Stimulated activated CD8-positive, alpha-beta memory T cell treated with anti-CD3 and anti-CD28 coated beads, Interleukin-15, amount 100 ng/mL, for 24 hours (primary cell): Measurements from ENCODE around the gene PRKCG.
"Not testable (repeated sequence)": the region's sequence is repeated elsewhere in the genome, so short reads cannot be mapped to it uniquely, and the experiment has no call there.

ENCODE experiments used
- DNase-seq: peaks from one replicate; pipeline ENCODE4 v3.0.0-alpha.2; 2020; ENCODE audit warnings: low read depth

PRKCG gene

DNA sequence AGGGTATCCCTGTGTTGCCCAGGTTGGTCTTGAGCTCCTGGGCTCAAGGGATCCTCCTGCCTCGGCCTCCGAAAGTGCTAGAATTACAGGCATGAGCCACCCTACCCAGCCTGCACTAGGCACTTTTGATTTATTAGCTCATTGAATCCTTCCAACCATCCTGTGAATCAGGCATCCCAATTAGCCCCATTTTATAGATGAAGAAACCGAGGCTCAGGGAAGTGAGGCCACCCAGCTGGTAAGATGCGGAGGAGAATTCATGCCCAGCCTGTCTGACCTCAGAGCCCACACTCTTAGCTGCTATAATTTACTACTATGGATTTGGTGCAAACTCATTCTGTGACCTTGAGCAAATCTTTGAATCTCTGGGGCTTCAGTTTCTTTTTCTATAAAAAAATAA lies 62.9 kb downstream of the PRKCG start:
- DNase-seq = no peak

DNA sequence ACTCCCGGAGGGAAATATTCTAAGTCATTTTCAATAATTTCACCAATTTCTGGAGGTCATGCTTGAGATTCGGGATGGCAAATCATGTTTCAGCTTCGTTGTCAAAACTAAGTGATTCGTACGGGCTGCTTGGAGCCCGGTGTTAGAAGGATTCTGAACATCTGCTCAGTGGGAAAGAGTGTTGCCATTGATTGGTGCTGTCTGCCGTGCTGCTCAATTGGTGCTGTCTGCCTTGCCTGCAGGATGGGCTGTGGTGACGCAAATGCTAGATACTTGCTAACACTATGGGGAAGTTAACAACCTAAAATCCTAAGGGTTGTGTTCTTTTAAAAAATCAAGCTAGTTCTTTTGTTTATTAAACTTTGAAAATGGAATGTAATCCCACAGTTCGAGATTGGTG lies 63.4 kb downstream of the PRKCG start:
- DNase-seq = no peak

DNA sequence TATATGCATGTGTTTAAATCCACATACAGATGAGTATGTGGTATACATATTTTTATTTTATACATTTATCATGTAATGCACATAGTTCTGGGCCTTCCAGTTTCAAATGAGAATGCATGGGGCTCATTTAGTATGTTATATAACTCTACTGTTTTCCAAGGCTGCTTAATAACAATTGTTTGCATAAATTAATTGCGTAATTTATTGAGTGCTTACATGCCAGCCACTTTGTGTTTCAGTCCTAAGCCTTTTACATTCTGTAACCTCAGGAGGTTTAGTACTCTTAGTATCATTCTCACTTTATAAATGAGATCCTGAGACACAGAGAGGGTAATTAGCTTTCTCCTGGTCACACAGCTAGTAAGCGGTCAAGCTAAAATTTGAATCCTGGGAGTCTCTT lies 64.0 kb downstream of the PRKCG start:
- DNase-seq = no peak

DNA sequence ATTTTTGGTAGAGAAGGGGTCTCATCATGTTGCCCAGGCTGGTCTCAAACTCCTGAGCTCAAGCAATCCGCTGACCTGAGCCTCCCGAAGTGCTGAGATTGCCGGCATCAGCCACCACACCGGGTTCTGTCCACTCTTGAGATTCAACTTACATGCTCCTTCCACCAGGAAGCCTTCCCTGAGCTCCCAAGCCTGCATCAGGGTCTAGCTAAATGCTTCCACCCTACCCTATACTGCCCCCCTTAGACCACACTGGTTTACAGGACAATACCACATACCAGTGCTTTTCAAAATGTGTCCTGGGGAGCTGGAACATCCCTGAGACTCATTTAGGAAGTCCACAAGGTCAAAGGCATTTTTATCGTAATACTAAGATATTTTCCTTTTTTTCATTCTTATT lies 65.6 kb downstream of the PRKCG start:
- no peak for DNase-seq

DNA sequence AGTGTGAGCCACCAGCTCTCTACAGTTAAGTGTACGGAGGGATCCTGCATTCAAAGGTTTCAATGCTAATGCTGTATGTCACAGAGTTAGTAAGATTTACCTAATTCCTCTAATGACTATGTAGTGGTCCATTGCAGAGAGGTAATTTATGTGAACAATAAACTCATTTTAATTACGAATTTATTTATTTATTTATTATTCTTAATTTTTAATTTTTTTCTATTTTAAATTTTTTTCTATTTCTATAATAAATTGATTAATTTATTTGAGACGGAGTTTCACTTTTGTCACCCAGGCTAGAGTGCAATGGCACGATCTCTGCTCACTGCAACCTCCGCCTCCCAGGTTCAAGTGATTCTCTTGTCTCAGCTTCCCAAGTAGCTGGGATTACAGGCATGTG lies 66.6 kb downstream of the PRKCG start:
- DNase-seq = not testable (repeated sequence)

DNA sequence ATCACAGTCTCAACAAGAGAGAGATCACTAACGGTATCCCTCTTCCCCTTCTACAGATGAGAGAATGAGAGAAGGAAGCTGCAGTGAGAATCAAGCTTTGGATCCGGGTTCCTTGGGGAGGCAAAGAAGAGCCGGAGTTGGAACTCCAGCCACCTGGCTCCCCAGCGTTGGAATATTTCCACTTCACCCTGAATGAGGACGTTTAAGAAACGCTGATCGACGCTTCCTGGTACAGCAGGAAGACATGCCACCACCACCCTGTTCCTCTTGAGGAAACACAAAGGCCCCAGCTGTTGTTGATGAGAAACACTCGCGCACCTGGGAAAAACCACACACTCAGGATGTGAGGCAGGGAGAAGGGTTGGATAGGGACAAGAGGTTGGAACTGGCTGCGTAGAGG lies 69.4 kb downstream of the PRKCG start:
- DNase-seq = no peak

DNA sequence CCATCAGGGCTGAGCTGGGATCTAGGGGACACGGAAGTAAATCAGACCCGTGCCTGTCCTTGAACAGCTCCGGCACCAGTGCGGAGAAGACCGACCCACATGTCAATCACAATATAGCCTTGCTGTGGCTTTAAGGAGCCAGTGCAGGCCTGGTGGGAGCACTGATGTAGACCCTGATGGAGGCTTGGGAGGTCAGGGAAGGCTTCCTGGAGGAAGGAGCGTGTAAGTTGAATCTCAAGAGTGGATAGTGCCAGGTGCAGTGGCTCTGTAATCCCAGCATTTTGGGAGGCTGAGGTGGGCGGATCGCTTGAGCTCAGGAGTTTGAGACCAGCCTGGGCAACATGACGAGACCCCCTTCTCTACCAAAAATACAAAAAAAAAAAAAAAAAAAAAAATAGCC lies 70.0 kb downstream of the PRKCG start:
- DNase-seq = no peak

DNA sequence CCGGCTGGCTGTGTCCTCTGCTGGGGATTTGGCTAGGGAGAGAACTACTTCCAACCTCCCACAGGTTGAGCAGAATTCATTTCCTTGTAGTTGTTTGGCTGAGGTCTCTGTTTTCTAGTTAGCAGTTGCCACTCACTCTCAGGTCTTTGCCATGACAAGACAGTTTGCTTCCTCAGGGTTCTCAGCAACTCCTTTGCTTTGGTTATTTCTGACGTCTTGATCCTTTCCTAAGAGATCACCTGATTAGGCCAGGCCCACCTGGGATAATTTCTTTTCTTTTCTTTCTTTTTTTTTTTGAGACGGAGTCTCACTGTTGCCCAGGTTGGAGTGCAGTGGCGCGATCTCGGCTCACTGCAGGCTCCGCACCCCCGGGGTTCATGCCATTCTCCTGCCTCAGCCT lies 71.4 kb downstream of the PRKCG start:
- no peak for DNase-seq
